ENCODE measurements around the gene GPR137.

Gene GPR137, protein sequence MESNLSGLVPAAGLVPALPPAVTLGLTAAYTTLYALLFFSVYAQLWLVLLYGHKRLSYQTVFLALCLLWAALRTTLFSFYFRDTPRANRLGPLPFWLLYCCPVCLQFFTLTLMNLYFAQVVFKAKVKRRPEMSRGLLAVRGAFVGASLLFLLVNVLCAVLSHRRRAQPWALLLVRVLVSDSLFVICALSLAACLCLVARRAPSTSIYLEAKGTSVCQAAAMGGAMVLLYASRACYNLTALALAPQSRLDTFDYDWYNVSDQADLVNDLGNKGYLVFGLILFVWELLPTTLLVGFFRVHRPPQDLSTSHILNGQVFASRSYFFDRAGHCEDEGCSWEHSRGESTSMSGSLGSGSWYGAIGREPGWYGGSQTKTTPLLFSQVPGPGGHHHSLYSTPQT

DNA sequence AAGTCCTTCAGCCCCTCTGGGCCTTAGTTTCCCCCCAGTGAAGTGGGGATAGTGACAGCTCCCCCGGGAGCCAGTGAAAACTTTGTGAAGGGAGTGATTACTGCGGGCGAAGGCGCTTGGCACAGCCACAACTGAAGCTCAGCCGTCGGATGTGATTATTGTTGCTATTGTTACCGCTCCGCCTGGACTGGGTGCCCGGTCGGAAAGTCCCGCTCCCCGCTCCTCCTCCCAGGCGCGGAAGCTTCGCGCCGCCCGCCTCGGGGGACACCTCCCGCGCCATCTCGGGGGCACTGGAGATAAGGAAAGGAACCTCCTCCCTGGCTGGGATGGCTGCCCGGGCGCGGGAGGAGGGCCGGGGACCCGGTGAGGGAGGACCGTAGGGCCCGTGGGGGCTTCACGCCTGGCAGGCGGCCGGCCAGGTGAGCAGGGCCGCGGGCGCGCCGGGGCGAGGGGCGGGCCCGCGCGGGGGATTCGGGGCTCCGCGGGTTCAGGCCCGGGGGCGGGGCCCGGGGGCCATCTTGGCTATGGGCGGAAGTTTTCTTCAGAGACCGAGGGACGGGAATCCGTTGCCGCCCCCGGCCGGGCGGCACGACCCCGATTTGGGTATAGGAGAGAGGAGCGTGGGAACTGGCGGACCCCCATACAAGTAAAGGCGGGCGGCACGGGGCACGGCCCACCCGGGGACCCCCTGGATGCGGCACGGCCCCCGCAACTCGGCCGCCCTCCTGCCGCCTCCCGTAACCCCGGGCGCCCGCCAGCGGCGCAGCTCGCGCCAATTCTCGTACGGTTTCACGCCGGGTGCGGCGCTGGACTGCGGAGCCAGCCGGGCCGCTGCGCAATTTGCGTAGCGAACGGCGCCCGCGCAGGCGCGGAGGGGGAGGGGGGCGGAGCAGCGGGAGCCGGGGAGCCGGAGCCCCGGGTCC is at the start of gene GPR137:
GPR137 (plus strand) TSS at position 887 of the 923 bp plus-strand sequence. CDS start 677 bp downstream, outside the sequence.
- H3K79me2 ChIP-seq (ENCODE audit: insufficient read depth, low read length) = no peaks in the 10 kb centered on the region
- peak within 1 kb of the TSS; percentile 87 for H3K9ac ChIP-seq (ENCODE audit: low read length)
- H4K20me1 ChIP-seq (ENCODE audit: insufficient read depth, low read length) = no peaks in the 10 kb centered on the region
- no peaks in the 10 kb centered on the region for H3F3A ChIP-seq (ENCODE audit: insufficient read depth, low read length)
- peak within 1 kb of the TSS; percentile 87 for H3K27ac ChIP-seq (ENCODE audit: low read depth, low read length, poor library complexity, severe bottlenecking)
- peak within 1 kb of the TSS; percentile 86 for H3K4me3 ChIP-seq (ENCODE audit: low read depth, low read length, poor library complexity, severe bottlenecking)
- peaks cover 20% of the 10 kb centered on the region; the same call in 1 of the 2 replicates for H3K36me3 ChIP-seq (ENCODE audit: insufficient read depth, low read length)
- H2AFZ ChIP-seq (ENCODE audit: low read length) = no peak within 1 kb of the TSS
- no peak for TF ChIP-seq EZH2 (IDR thresholded peaks at IDR 0.05; ENCODE audit: borderline replicate concordance, low read length)
- TF ChIP-seq, protein P1, sequence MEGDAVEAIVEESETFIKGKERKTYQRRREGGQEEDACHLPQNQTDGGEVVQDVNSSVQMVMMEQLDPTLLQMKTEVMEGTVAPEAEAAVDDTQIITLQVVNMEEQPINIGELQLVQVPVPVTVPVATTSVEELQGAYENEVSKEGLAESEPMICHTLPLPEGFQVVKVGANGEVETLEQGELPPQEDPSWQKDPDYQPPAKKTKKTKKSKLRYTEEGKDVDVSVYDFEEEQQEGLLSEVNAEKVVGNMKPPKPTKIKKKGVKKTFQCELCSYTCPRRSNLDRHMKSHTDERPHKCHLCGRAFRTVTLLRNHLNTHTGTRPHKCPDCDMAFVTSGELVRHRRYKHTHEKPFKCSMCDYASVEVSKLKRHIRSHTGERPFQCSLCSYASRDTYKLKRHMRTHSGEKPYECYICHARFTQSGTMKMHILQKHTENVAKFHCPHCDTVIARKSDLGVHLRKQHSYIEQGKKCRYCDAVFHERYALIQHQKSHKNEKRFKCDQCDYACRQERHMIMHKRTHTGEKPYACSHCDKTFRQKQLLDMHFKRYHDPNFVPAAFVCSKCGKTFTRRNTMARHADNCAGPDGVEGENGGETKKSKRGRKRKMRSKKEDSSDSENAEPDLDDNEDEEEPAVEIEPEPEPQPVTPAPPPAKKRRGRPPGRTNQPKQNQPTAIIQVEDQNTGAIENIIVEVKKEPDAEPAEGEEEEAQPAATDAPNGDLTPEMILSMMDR (IDR thresholded peaks at IDR 0.05; ENCODE audit: low read length) = no peak
- H3K27me3 ChIP-seq (ENCODE audit: insufficient read depth, low read length) = no peaks in the 10 kb centered on the region; the same call in 1 of the 2 replicates
- peaks cover 17% of the 10 kb centered on the region for H3K4me1 ChIP-seq (ENCODE audit: insufficient read depth, low read length, severe bottlenecking)
- peak within 1 kb of the TSS; percentile 98 for H3K4me2 ChIP-seq (ENCODE audit: low read length)
- H3K9me2 ChIP-seq (ENCODE audit: low read depth, low read length) = no peaks in the 10 kb centered on the region
- H3K9me3 ChIP-seq (ENCODE audit: low read length) = no peaks in the 10 kb centered on the region

GRCh38 chr11:64237484-64237951 is 48.1 kb upstream of the GPR137 start:
- peaks cover 15% of the 10 kb centered on the region; the same call in 1 of the 2 replicates for H3K36me3 ChIP-seq (ENCODE audit: insufficient read depth, low read length)
- H3F3A ChIP-seq (ENCODE audit: insufficient read depth, low read length) = peaks cover 18% of the 10 kb centered on the region; the same call in 1 of the 2 replicates
- H3K9ac ChIP-seq (ENCODE audit: low read length) = peak overlapping the region; percentile 93
- H3K4me3 ChIP-seq (ENCODE audit: low read depth, low read length, poor library complexity, severe bottlenecking) = peak overlapping the region; percentile 36
- no peak overlapping the region for H2AFZ ChIP-seq (ENCODE audit: low read length)
- H3K4me2 ChIP-seq (ENCODE audit: low read length) = peak overlapping the region; percentile 91
- no peaks in the 10 kb centered on the region for H3K9me2 ChIP-seq (ENCODE audit: low read depth, low read length)
- no peaks in the 10 kb centered on the region for H3K27me3 ChIP-seq (ENCODE audit: insufficient read depth, low read length)
- H3K27ac ChIP-seq (ENCODE audit: low read depth, low read length, poor library complexity, severe bottlenecking) = peak overlapping the region; percentile 98
- H3K79me2 ChIP-seq (ENCODE audit: insufficient read depth, low read length) = no peaks in the 10 kb centered on the region
- no peak for TF ChIP-seq EZH2 (IDR thresholded peaks at IDR 0.05; ENCODE audit: borderline replicate concordance, low read length)
- TF ChIP-seq, protein P1 (IDR thresholded peaks at IDR 0.05; ENCODE audit: low read length) = no peak
- no peaks in the 10 kb centered on the region for H3K9me3 ChIP-seq (ENCODE audit: low read length)
- no peaks in the 10 kb centered on the region for H4K20me1 ChIP-seq (ENCODE audit: insufficient read depth, low read length)
- peaks cover 66% of the 10 kb centered on the region for H3K4me1 ChIP-seq (ENCODE audit: insufficient read depth, low read length, severe bottlenecking)

GRCh38 chr11:64238076-64238475 is 47.6 kb upstream of the GPR137 start:
- H3K4me3 ChIP-seq (ENCODE audit: low read depth, low read length, poor library complexity, severe bottlenecking) = peak overlapping the region; percentile 36
- peaks cover 71% of the 10 kb centered on the region for H3K4me1 ChIP-seq (ENCODE audit: insufficient read depth, low read length, severe bottlenecking)
- peak overlapping the region; percentile 93 for H3K9ac ChIP-seq (ENCODE audit: low read length)
- no peaks in the 10 kb centered on the region for H4K20me1 ChIP-seq (ENCODE audit: insufficient read depth, low read length)
- H3K27me3 ChIP-seq (ENCODE audit: insufficient read depth, low read length) = no peaks in the 10 kb centered on the region
- H3K4me2 ChIP-seq (ENCODE audit: low read length) = peak overlapping the region; percentile 91
- no peaks in the 10 kb centered on the region for H3K9me3 ChIP-seq (ENCODE audit: low read length)
- no peak for TF ChIP-seq EZH2 (IDR thresholded peaks at IDR 0.05; ENCODE audit: borderline replicate concordance, low read length)
- TF ChIP-seq, protein P1 (IDR thresholded peaks at IDR 0.05; ENCODE audit: low read length) = no peak
- peaks cover 18% of the 10 kb centered on the region; the same call in 1 of the 2 replicates for H3K36me3 ChIP-seq (ENCODE audit: insufficient read depth, low read length)
- no peak overlapping the region for H2AFZ ChIP-seq (ENCODE audit: low read length)
- peaks cover 18% of the 10 kb centered on the region; the same call in 1 of the 2 replicates for H3F3A ChIP-seq (ENCODE audit: insufficient read depth, low read length)
- no peaks in the 10 kb centered on the region for H3K9me2 ChIP-seq (ENCODE audit: low read depth, low read length)
- no peaks in the 10 kb centered on the region for H3K79me2 ChIP-seq (ENCODE audit: insufficient read depth, low read length)
- peak overlapping the region; percentile 98 for H3K27ac ChIP-seq (ENCODE audit: low read depth, low read length, poor library complexity, severe bottlenecking)

Measured in OCI-LY1 (cell line).